Endothelial cell of umbilical vein (primary cell): ENCODE measurements around the gene ZIC4. TPM values are rescaled to one million over a fixed set of nuclear protein-coding genes. Genes with fewer than 3 reads are reported as not detected.

Experiments used
- BruUV-seq: library from RNA; stranded (reverse); fragments of 400-500 nt; replicated peaks from 2 replicates; lab custom pipeline; 2021; lab: Mats Ljungman, UMichigan
- CTCF ChIA-PET: fragments of 300-600, 350-600 bp; sonication (Branson Sonifier 250); formaldehyde crosslinking; loops from one replicate; lab custom pipeline; 2021; ENCODE audit warnings: antibody characterized with exemption, inconsistent platforms; lab: Charles Lee
- POLR2A ChIA-PET: fragments of 300-600, 350-600 bp; sonication (Branson Sonifier 250); formaldehyde crosslinking; loops from one replicate; lab custom pipeline; 2021; ENCODE audit warnings: antibody characterized with exemption, inconsistent platforms; lab: Charles Lee
- DNase-seq: peaks from one replicate; pipeline ENCODE4 v3.0.0-alpha.2; 2011; ENCODE audit warnings: low read depth, low spot score
- FAIRE-seq: peaks from 2 replicates; lab custom pipeline; 2011; peaks lifted over from hg19 to GRCh38; lab: Jason Lieb, UNC
- H2AFZ ChIP-seq: 2 replicates; pipeline ENCODE4 v1.6.0; 2012; ENCODE audit warnings: low read depth, low read length, control low read depth, inconsistent platforms
- H3K27ac ChIP-seq: 2 replicates; pipeline ENCODE4 v1.5.1; 2011; ENCODE audit warnings: low read depth, mild to moderate bottlenecking, control low read depth, low read length, moderate library complexity; ENCODE audit not compliant: insufficient read depth
- H3K27me3 ChIP-seq, 2 experiments: 2 replicates each; pipeline versions ENCODE4 v1.6.0 to v1.6.1; 2011; ENCODE audit warnings: low read length in 2 of 2, mixed read lengths in 1 of 2; ENCODE audit not compliant: control insufficient read depth in 2 of 2, insufficient read depth in 2 of 2
- H3K36me3 ChIP-seq, 2 experiments: 2 replicates in 1 of 2; 3 replicates in 1 of 2; pipeline ENCODE4 v1.5.1; 2011; ENCODE audit warnings: low read length in 2 of 2, mild to moderate bottlenecking in 1 of 2, moderate library complexity in 1 of 2; ENCODE audit not compliant: control insufficient read depth in 2 of 2, insufficient read depth in 2 of 2; ENCODE audit errors: extremely low read depth in 1 of 2
- H3K4me1 ChIP-seq: 3 replicates; pipeline ENCODE4 v1.5.1; 2011; ENCODE audit warnings: mild to moderate bottlenecking, low read length; ENCODE audit not compliant: control insufficient read depth, insufficient read depth; ENCODE audit errors: extremely low read depth
- H3K4me2 ChIP-seq: 2 replicates; pipeline ENCODE4 v1.6.1; 2011; ENCODE audit warnings: low read length, control low read depth, mixed read lengths; ENCODE audit not compliant: insufficient read depth
- H3K4me3 ChIP-seq, 3 experiments: fragments of 200-600 bp in 1 of 3; sonication (generic), shearing (Covaris generic) in 1 of 3; replicated peaks in 1 of 3; 2 replicates each; pipeline ENCODE4 v1.5.1; 2011 to 2016; ENCODE audit warnings: control low read depth in 3 of 3, low read length in 3 of 3, mild to moderate bottlenecking in 2 of 3, inconsistent platforms in 1 of 3, low read depth in 1 of 3, moderate library complexity in 1 of 3; ENCODE audit not compliant: insufficient read depth in 1 of 3
- H3K79me2 ChIP-seq: 2 replicates; pipeline ENCODE4 v1.6.0; 2012; ENCODE audit warnings: low read length, inconsistent platforms; ENCODE audit not compliant: control insufficient read depth, insufficient read depth
- H3K9ac ChIP-seq: replicated peaks from 2 replicates; pipeline ENCODE3; 2011; ENCODE audit warnings: low read length, control low read depth; ENCODE audit not compliant: insufficient read depth; ENCODE audit errors: extremely low read depth
- H3K9me1 ChIP-seq: replicated peaks from 3 replicates; pipeline ENCODE4 v1.6.0; 2011; ENCODE audit warnings: mild to moderate bottlenecking, low read length; ENCODE audit not compliant: control insufficient read depth, insufficient read depth; ENCODE audit errors: extremely low read depth
- H3K9me3 ChIP-seq: replicated peaks from 2 replicates; pipeline ENCODE4 v1.5.1; 2012; ENCODE audit warnings: low read length, inconsistent platforms; ENCODE audit not compliant: control insufficient read depth, insufficient read depth
- H4K20me1 ChIP-seq: replicated peaks from 2 replicates; pipeline ENCODE3; 2011; ENCODE audit warnings: mild to moderate bottlenecking, low read length; ENCODE audit not compliant: control insufficient read depth, insufficient read depth; ENCODE audit errors: extremely low read depth
- EZH2 ChIP-seq: IDR thresholded peaks from 2 replicates; pipeline ENCODE4 v1.6.1; 2012; ENCODE audit warnings: borderline replicate concordance, low read depth, mild to moderate bottlenecking, moderate library complexity, low read length, inconsistent platforms; ENCODE audit not compliant: severe bottlenecking
- FOS ChIP-seq: IDR thresholded peaks from 2 replicates; pipeline ENCODE4 v1.6.1; 2011; ENCODE audit warnings: mild to moderate bottlenecking, low read length, moderate library complexity, borderline replicate concordance; ENCODE audit not compliant: insufficient read depth
- GATA2 ChIP-seq: IDR thresholded peaks from 2 replicates; pipeline ENCODE4 v1.7.0; 2011; ENCODE audit warnings: low read depth, mild to moderate bottlenecking, moderate library complexity, mixed read lengths, low read length; ENCODE audit not compliant: insufficient read length, insufficient read depth
- JUN ChIP-seq: IDR thresholded peaks from 2 replicates; pipeline ENCODE4 v1.6.1; 2011; ENCODE audit warnings: borderline replicate concordance, low read depth; ENCODE audit not compliant: insufficient read length, insufficient read depth
- MYC ChIP-seq: IDR thresholded peaks from one replicate; pipeline ENCODE4 v1.6.1; 2011; ENCODE audit warnings: mild to moderate bottlenecking, low read depth, low read length
- POLR2A ChIP-seq: IDR thresholded peaks from 2 replicates; pipeline ENCODE4 v1.6.1; 2012; ENCODE audit warnings: low read depth, mild to moderate bottlenecking, control low read depth, low read length
- POLR2AphosphoS5 ChIP-seq: IDR thresholded peaks from 2 replicates; pipeline ENCODE4 v1.6.1; 2012; ENCODE audit warnings: low read depth, mild to moderate bottlenecking, control low read depth, low read length, moderate library complexity; ENCODE audit not compliant: insufficient read depth
- dilution Hi-C: fragments of 300-500 bp; cut with MboI; formaldehyde crosslinking; loops from one replicate; pipeline ENCODE4 v1.15.0; 2019; ENCODE audit warnings: low sequenced_read_pairs; ENCODE audit not compliant: extremely low pct_ligation_motif_present
- intact Hi-C: fragments of 100-400 bp; cut with micrococcal nuclease; formaldehyde crosslinking; loops from one replicate; pipeline ENCODE4 v1.10.0; 2022
- polyA plus RNA-seq, 4 experiments: library from polyadenylated mRNA; depleted of rRNA in 3 of 4; stranded (reverse) in 3 of 4; unstranded in 1 of 4; fragments of >200 nt; gene quantifications; 2 replicates each; pipeline versions ENCODE4 v1.2.1 to v1.2.3, GENCODE V29; 2011 to 2012; ENCODE audit warnings: missing spikeins in 1 of 4
- total RNA-seq: library from RNA; stranded (reverse); gene quantifications from 2 replicates; pipeline ENCODE4 v1.2.3, GENCODE V29; 2021
- TF ChIP-seq, protein P1 (sequence below), 2 donors: IDR thresholded peaks; 1 replicate in 1 of 2; 2 replicates in 1 of 2; pipeline ENCODE4 v1.5.1; 2011; ENCODE audit warnings: low read length in 2 of 2, mild to moderate bottlenecking in 2 of 2, moderate library complexity in 2 of 2, control low read depth in 1 of 2, inconsistent platforms in 1 of 2, low read depth in 1 of 2; ENCODE audit not compliant: insufficient read depth in 1 of 2; ENCODE audit errors: extremely low read depth in 1 of 2
- TF ChIP-seq, protein P2 (sequence below): IDR thresholded peaks from 2 replicates; pipeline ENCODE4 v1.6.1; 2011; ENCODE audit not compliant: insufficient read depth, insufficient read length

ZIC4 gene
- total and polyA plus RNA-seq, 2 donors (not counting 3 experiments of a cell fraction or from before 2014, with no cell fraction given) = not detected

DNA sequence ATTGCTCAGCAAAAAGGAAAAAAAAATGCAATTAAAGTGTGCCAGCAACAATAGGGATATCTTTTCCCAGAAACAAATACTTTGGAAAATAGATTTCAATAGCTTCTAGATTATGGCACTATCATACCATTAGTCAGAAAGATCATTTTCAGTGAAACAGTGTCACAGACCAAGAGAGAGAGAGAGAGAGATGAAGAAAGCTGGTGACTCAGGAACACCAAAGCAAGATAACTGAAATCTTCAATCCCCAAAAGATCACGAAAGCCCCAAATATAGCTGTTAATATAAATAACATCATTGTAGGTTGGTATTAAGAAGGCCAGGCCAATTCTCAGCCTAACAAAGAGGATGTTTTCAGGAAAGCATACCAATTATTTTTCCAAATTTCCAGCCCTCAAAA is 57.4 kb downstream of the ZIC4 start:
- Histone ChIP-seq H3K9me3 (no peaks in the 10 kb centered on the region), H3K4me1 (no peaks in the 10 kb centered on the region), H3K36me3 (no peaks in the 10 kb centered on the region), H3K27me3 (peaks cover 40 to 73% of the 10 kb centered on the region in 2 experiments), H3K4me3 (no peak overlapping the region), H3K27ac (no peak overlapping the region), H3K4me2 (no peak overlapping the region), H4K20me1 (no peaks in the 10 kb centered on the region), H3K9me1 (no peaks in the 10 kb centered on the region), H3K9ac (no peak overlapping the region), H2AFZ (no peak overlapping the region), H3K79me2 (no peaks in the 10 kb centered on the region)
- intact Hi-C loops (no loop called here), dilution Hi-C loops (no loop called here)
- ChIA-PET POLR2A (no interaction called here), CTCF (interaction anchor here (1.0 to 2.0 kb wide), 2 partner anchors 12 to 34 kb away, joined by 3 to 4 read pairs; no protein-coding TSS in a partner anchor)
- TF ChIP-seq, protein P1, sequence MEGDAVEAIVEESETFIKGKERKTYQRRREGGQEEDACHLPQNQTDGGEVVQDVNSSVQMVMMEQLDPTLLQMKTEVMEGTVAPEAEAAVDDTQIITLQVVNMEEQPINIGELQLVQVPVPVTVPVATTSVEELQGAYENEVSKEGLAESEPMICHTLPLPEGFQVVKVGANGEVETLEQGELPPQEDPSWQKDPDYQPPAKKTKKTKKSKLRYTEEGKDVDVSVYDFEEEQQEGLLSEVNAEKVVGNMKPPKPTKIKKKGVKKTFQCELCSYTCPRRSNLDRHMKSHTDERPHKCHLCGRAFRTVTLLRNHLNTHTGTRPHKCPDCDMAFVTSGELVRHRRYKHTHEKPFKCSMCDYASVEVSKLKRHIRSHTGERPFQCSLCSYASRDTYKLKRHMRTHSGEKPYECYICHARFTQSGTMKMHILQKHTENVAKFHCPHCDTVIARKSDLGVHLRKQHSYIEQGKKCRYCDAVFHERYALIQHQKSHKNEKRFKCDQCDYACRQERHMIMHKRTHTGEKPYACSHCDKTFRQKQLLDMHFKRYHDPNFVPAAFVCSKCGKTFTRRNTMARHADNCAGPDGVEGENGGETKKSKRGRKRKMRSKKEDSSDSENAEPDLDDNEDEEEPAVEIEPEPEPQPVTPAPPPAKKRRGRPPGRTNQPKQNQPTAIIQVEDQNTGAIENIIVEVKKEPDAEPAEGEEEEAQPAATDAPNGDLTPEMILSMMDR (IDR thresholded peaks at IDR 0.05; ENCODE audit: extremely low read depth in 1 of 2, insufficient read depth in 1 of 2, low read depth in 1 of 2, low read length in 2 of 2) = no peak
- no peak for TF ChIP-seq GATA2
- TF ChIP-seq JUN = no peak
- TF ChIP-seq EZH2 = no peak
- no peak for TF ChIP-seq MYC
- TF ChIP-seq POLR2AphosphoS5 = no peak
- TF ChIP-seq FOS = no peak
- TF ChIP-seq POLR2A = no peak
- TF ChIP-seq, protein P2, sequence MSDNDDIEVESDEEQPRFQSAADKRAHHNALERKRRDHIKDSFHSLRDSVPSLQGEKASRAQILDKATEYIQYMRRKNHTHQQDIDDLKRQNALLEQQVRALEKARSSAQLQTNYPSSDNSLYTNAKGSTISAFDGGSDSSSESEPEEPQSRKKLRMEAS = no peak
- DNase-seq (no peak), FAIRE-seq (no peak)
- no TSS peak for BruUV-seq
